NCI-H446 treated with DMSO at 0.1 percent for 48 hours (cell line): ENCODE measurements around the gene PIGC.

Source experiments
- DNase-seq: peaks from one replicate; lab custom pipeline; 2025; lab: John Stamatoyannopoulos, UW

Gene PIGC

GRCh38 chr1:172398970-172399755, 44.7 kb downstream of the PIGC start:
- peak; percentile 91 for DNase-seq

- DNase-seq, result peak; percentile 62
These were observed 45.7 kb downstream of the PIGC start for GRCh38 chr1:172398193-172398592.

GRCh38 chr1:172397633-172398032, 46.2 kb downstream of the PIGC start:
- DNase-seq, result no peak

- DNase-seq, result peak; percentile 7
These were observed 46.6 kb downstream of the PIGC start for GRCh38 chr1:172397221-172397620.

DNA sequence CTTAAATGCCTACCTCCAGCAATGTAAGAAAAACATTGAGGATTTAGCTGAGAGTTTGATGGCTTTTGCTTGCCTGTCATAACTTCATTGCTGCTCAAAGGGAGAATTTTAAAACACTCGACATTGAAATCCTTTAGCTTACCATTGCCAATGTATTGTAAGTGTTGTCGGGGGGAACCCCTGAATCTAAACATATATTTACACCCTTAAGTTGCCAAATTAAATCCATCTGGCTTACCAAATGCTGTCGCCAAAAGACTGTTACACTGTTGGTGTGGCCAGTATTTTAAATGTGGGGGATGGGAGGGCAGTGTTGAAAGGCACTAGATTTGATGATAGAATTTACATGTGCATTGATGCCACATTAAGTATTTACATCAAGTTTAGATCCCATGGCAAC, 48.3 kb downstream of the PIGC start:
- DNase-seq, result no peak

DNA sequence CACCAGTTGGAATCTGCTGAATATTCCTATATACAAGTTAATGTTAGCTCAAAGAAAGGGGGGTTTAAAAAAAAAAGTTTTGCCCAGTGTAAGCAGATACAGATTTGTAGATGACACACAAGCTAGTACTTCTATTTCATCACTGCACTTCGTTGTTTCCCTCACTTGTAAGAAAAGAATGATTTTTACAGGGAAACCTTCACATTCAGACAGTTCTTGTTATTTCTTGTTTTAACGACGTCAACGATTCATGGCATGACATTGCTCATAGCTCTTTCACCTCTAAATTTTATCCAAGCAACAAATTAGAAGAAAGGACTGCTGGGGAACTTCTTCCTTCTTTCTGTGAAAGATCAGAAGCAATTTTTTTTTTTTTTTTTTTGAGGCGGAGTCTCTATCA, 49.1 kb downstream of the PIGC start:
- DNase-seq, result no peak

- no peak for DNase-seq
These were observed 49.6 kb downstream of the PIGC start for GRCh38 chr1:172394141-172394751.

- DNase-seq, result no peak
These were observed 50.5 kb downstream of the PIGC start for GRCh38 chr1:172393354-172393753.

DNA sequence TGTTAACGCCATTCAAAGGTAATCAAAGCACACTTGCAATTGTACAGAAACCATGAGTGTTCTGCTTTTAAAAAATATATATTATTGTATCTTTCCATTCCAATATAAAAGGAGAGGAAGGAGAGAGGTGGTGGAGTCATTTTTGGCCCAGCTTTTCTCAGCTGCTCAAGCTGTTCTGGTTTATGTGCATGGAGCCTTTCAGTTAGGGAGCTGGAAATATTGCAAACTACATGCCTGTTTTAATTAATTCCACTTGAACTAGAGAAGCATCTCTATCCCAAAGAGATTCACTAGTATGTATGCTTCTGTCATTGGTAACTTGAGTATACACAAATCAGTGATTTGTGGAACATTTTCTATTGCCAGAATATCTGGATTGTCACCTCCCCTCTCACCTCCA, 51.9 kb downstream of the PIGC start:
- DNase-seq, result no peak
